Fibroblast of villous mesenchyme (primary cell): Measurements from ENCODE around the gene BCL2. TPM values are rescaled to one million over a fixed set of nuclear protein-coding genes. Genes with fewer than 3 reads are reported as not detected.

Experiments used
- DNase-seq: peaks from one replicate; pipeline ENCODE4 v3.0.0-alpha.2; 2010; ENCODE audit warnings: low read depth
- H3K4me3 ChIP-seq: 2 replicates; pipeline ENCODE4 v1.5.1; 2011; ENCODE audit warnings: low read depth, mild to moderate bottlenecking, low read length
- total RNA-seq: library from RNA; depleted of rRNA; stranded (reverse); fragments of >200 nt; gene quantifications from 2 replicates; pipeline ENCODE4 v1.2.3, GENCODE V29; 2012
- TF ChIP-seq, protein P1 (sequence below): IDR thresholded peaks from 2 replicates; pipeline ENCODE4 v1.5.1; 2012; ENCODE audit warnings: low read depth, mild to moderate bottlenecking, low read length; ENCODE audit not compliant: insufficient read depth

BCL2 gene
- total RNA-seq, 1 donor = 0.86 TPM

GRCh38 chr18:63105636-63106316, 213.8 kb downstream of the BCL2 start:
- no peak overlapping the region for H3K4me3 ChIP-seq
- no peak for DNase-seq
- TF ChIP-seq, protein P1, sequence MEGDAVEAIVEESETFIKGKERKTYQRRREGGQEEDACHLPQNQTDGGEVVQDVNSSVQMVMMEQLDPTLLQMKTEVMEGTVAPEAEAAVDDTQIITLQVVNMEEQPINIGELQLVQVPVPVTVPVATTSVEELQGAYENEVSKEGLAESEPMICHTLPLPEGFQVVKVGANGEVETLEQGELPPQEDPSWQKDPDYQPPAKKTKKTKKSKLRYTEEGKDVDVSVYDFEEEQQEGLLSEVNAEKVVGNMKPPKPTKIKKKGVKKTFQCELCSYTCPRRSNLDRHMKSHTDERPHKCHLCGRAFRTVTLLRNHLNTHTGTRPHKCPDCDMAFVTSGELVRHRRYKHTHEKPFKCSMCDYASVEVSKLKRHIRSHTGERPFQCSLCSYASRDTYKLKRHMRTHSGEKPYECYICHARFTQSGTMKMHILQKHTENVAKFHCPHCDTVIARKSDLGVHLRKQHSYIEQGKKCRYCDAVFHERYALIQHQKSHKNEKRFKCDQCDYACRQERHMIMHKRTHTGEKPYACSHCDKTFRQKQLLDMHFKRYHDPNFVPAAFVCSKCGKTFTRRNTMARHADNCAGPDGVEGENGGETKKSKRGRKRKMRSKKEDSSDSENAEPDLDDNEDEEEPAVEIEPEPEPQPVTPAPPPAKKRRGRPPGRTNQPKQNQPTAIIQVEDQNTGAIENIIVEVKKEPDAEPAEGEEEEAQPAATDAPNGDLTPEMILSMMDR = no peak

DNA sequence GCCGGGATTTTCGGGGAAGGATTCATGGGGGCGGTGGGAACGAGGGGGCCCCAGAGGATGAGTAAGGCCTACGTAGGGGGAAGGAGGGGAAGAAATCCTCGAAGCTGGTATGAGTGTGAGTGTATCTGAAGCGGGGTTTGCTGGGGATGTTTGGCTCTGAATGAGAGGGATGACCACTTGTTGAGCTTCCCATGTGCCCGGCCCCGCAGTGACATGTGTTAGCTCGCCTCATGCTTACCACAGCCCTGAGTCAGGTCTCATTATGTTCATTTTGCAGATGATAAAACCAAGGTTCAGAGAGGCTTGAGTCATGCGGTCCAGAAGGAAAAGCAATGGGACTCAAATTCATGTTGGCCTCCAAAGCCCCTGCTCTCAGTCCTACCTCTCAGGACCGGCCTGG, 214.7 kb downstream of the BCL2 start:
- TF ChIP-seq, protein P1 = no peak
- no peak for DNase-seq
- no peak overlapping the region for H3K4me3 ChIP-seq

DNA sequence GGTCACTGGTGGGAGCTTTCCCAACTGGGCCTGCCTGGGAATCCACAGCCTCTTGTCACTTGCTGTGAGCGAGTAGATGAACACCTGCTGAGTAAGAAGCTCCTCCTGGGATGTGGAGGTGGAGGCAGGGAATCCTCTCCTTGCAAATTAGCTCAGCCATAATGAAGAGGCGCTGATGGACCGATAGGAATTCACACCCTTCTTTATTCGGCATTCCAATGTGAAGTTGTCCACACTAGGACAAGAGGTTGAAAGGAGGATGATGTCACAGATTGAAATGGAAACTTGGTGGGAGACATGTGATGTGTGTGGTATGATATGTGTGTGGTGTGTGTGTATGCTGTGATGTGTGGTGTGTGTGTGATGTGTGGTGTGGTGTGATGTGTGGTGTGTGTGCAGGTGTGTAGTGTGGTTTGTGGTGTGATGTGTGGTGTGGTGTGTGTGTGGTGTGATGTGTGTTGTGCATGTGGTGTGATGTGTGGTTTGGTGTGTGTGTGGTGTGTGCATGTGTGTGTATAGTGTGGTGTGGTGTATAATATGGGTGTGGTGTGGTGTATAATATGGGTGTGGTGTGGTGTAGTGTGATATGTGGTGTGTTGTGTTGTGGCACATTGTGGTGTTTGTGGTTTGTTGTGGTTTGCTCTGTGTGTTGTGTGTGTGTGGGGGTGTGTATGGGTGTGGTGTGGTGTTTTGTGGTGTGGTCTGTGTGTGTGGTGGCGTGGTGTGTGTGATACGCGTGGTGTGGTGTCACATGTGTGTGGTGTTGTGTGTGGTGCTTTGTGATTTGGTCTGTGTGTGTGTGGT, 216.4 kb downstream of the BCL2 start:
- no peak for DNase-seq
- H3K4me3 ChIP-seq = no peak overlapping the region
- TF ChIP-seq, protein P1 = no peak

DNA sequence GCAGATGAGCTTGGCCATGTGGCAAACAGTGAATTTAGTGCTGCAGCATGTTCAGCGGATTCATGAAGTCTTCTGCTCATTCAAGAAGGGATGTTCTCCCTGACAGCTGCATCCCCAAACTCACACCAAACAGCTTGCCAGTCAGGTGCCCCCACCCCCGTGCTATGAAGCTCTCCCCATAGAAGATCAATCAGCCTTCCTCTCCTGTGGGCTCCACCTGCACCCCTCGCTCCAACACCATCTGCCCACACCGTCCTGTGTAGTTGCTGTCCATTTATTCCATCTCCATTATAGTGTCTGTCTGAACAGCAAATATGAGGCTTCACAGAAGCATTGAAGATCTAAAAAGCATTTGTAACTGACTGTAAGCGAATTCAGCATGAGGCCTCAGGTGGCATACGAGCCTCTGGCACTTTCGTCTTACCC, 218.9 kb downstream of the BCL2 start:
- DNase-seq = no peak
- TF ChIP-seq, protein P1 = no peak
- no peak overlapping the region for H3K4me3 ChIP-seq

DNA sequence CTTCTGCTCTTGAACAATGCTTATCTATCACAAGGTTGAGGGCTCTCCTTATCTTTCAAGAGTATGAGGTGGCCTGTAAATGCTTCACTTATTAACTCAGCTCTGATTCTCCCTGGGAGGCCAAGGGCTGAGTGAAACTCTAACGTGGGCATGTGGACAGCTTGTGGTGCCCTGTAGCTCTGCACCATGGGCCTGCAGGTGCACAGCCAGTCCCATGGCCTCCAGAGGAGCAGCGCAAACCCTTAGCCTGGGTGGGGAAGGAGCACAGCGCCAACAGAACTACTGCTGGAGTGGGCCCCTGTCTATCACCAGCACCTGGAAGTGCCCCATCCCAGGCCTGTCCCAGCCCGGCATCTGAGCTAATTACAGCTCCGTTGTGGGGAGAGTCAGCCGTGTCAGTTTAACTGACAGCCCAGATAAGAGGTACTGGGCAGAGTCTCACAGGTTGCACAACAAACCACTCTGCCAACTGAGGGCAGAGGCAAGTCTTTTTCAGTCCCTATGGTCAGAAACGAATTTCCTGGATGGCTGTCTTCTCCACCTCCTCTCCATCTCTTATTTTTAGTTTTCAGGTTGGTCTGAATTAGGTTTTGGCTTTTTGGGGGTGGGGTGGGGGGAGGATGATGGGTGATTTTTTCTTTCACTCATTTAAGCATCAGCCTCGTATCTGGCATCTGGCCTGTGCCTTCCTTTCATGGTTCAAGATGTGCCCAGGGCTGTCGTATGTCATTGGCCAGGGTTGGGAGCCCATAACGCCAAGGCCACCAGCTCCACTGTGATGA, 219.5 kb downstream of the BCL2 start:
- DNase-seq = no peak
- TF ChIP-seq, protein P1 = no peak
- H3K4me3 ChIP-seq = no peak overlapping the region

GRCh38 chr18:63099091-63099840, 220.3 kb downstream of the BCL2 start:
- no peak overlapping the region for H3K4me3 ChIP-seq
- no peak for DNase-seq
- TF ChIP-seq, protein P1 = no peak
